ENCODE results near the gene TYR.
"Not testable (repeated sequence)": the region's sequence is repeated elsewhere in the genome, so short reads cannot be mapped to it uniquely, and the experiment has no call there.

TYR gene

GRCh38 chr11:89177691-89178231, at the start of gene TYR:
Gene TYR, plus strand, starts transcription at chr11:89177875. Its CDS starts 79 bp downstream, at chr11:89177954.
- DNase-seq = no peak

- no peak for DNase-seq
These were observed 41.1 kb upstream of the TYR start for GRCh38 chr11:89136606-89137005.

GRCh38 chr11:89147229-89147628, 30.4 kb upstream of the TYR start:
- no peak for DNase-seq

DNA sequence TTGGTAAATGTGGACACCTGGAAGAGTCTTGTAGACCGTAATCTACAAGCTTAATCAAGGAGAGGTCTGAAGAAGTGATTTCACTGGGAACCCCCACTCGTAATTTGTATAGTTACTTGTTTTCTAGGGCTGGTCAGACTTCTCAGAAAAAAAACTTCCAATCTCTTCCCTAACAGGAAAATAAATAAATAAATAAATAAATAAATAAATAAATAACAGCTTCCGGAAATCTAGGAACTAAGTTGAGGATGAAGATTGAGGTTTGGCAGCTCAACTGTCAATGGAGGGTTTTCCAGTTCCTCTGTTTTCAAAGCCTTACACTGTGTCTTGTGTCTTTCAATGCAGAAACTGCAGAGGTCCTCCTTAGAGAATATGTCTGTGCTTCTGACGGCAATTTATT, 17.7 kb upstream of the TYR start:
- no peak for DNase-seq

DNA sequence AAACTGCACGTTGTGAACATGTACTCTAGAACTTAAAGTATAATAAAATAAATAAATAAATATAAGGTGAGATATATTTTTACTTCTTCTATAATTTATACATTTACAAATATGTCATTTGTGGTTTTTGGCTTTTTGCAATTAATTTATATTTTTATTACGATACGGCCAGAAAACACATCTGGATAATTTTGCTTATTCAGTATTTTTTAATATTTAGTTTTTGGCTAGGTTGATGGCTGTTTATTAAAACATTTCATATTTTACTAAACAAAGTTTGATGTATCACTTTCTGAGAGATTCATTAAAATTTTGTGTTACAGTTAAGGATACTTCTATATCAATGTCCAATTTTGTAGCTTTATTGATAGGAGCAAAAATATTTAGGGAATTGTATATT, 15.7 kb upstream of the TYR start:
- DNase-seq = no peak

DNA sequence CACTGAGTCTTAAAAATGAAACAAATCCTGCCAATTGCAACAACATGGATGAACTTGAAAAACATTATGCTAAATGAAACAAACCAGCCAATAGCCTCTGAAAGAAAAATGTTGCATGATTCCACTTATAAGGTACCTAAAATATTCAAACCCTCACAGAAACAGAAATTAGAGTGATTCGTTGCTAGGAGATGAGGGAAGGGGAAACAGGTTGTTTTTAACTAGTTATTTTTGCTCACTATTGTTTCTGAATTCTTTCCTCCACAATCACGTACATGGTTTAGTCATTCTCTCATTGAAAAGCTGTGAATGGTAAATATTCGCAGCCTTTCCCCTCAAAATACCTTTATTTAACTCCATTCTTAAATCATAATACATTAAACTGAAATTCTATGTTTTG, 14.0 kb upstream of the TYR start:
- DNase-seq = no peak

- DNase-seq = no peak
These were observed 9.3 kb upstream of the TYR start for GRCh38 chr11:89168396-89168795.

- no peak for DNase-seq
These were observed 1.9 kb upstream of the TYR start for GRCh38 chr11:89175796-89176195.

- DNase-seq = no peak
These were observed 737 bp upstream of the TYR start for GRCh38 chr11:89176938-89177337.

DNA sequence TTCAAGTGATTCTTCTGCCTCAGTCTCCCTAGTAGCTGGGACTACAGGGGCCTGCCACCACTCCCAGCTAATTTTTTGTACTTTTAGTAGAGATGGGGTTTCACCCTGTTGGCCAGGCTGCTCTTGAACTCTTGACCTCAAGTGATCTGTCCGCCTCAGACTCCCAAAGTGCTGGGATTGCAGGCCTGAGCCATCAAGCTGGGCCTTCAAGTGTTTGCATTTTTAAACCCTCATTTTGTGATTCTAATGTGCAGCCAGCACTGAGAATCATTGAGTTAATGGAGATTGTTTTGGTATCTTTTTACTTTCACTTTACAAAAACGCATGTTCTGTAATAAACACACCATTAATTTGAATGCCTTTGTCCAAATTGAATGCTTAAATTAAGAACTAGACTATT, 3.4 kb downstream of the TYR start:
- no peak for DNase-seq

DNA sequence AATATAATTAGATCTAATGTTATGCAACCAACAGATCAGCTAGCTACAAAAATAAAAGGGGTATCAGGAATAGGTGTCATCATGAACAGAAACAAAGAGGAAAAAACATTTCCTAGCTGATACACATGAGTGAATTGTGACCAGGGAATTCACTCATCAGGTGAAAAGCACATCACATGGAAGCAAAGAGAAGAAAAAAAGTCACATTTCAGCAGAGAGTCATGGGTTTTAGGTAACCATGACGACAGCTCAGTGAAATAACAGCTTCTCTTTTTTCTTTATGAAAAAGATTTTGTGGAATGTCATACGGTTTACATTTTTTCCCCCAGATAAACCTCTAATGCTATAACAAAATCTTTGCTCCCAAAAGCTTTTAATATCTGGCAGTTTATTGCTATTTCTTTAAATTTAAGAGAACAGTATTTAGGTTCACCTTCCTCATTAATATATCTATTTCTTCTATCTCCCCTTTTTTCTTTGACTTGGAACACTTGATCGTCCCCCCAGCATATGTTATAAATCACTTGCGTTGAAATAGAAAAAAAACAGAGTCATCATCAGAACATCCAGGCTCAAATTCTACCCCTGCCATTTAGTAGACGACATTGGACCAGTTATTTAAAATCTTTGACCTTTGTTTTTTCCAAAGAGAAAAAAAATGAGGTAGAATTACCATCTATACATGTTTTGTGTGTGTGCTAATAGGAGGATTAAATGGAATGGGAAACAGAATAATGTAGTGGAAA, 5.3 kb downstream of the TYR start:
- DNase-seq = no peak

- DNase-seq = no peak
These were observed 6.3 kb downstream of the TYR start for GRCh38 chr11:89184021-89184420.

- DNase-seq = no peak
These were observed 12.1 kb downstream of the TYR start for GRCh38 chr11:89189776-89190175.

DNA sequence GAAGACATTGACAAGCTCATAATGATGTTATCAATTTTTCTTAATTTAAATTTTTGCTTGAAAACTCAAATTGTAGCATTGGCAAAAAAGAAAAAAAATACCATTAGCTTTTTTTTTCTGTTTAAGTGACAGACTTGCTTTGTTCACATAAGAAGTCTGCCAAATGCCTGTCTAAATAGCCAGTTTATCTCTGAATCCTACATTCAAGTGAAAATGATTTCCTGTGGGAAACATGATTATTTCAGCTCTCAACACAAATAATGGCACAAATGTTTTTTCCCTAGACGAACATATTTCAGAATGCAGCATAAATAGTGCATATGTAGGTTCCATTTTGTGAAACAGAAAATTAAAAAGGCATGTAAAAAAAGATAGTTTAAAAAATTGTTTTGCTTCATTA, 23.5 kb downstream of the TYR start:
- no peak for DNase-seq

DNA sequence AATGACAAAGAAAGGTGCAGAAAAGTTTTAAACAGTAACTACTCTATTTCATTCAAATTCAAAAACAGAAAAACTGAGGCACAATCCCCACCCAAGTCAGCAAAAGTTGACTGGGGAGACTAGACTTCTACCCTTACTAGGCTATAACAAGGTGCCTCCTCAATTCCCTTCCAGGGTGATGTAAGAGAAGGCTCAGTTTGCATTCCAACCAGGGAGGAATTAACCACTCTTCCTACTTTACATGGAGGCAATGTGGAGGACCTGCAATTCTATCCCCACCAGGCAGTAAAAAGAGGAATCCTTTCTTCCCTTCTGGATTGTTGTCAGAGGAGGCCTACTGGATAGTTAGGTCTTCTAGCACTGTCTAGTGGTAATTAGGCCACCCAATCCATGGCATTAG, 26.1 kb downstream of the TYR start:
- no peak for DNase-seq

- DNase-seq = no peak
These were observed 27.7 kb downstream of the TYR start for GRCh38 chr11:89205378-89205777.

GRCh38 chr11:89220684-89221339, 43.1 kb downstream of the TYR start:
- no peak for DNase-seq

DNA sequence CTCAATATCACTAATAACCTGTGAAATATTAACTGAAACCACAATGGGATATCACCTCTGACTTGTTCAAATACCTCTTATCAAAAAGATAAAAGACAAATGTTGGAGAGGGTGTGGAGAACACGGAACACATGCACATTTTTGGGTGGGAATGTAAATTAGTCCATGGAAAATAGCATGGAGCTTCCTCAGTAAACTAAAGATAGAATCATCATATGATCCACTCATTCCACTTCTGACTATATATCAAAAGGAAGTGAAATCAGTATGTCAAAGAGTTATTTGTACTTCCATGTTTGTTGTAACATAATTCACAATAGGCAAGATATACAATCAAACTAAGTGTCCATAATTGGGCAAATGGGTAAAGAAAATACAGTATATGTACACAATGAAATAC, 57.4 kb downstream of the TYR start:
- no peak for DNase-seq

- DNase-seq = no peak
These were observed 58.3 kb downstream of the TYR start for GRCh38 chr11:89235976-89236375.

DNA sequence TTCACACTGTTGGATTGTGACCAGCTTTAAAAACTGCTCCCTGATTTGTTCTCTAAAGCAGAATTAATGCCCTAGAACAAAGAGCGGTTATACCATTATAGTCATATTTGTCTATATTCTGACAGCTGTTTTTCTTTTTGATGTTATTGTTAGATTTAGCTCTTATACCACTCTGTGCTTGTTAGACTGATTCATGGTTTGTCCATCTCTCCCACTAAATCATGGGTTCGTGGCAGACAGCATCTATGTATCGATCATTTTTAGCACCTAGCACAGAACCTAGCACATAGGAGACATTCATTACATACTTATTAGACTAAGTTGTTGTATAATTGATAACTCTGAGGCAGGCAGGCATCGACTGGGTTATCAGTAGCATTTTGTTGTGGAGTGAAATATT, 69.3 kb downstream of the TYR start:
- not testable (repeated sequence) for DNase-seq

GRCh38 chr11:89249196-89249595, 71.5 kb downstream of the TYR start:
- DNase-seq = no peak

- not testable (repeated sequence) for DNase-seq
These were observed 83.8 kb downstream of the TYR start for GRCh38 chr11:89261483-89261882.

- DNase-seq = no peak
These were observed 90.1 kb downstream of the TYR start for GRCh38 chr11:89267660-89268302.

DNA sequence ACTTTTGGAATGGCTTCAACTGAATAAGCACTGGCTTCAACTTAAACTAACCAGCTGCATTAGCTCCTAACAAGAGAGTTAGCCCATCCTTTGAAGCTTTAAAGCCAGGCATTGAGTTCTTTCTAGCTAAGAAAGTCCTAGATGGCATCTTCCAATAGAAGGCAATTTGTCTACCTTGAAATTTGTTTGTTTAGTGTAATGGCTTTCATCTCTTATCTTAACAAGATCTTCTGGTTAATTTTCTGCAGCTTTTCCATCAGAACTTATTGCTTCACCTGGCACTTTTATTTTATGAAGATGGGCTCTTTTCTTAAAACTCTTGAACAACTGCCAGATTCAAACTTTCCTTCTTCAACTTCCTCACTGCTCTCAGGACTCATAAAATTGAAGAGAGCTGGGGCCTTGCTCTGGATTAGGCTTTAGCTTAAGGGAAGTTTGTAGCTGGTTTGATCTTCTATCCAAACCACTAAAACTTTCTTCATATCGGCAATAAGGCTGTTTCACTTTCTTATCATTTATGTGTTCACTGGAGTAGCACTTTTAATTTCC, 94.9 kb downstream of the TYR start:
- not testable (repeated sequence) for DNase-seq
